Stimulated activated CD8-positive, alpha-beta memory T cell treated with anti-CD3 and anti-CD28 coated beads, Interleukin-2, amount 100 ng/mL, for 1 hour (primary cell): ENCODE measurements around the gene FCF1.

Experiments used
- DNase-seq, 2 donors: peaks; one replicate each; pipeline ENCODE4 v3.0.0-alpha.2; 2020; ENCODE audit warnings: low read depth in 2 of 2

FCF1 gene

GRCh38 chr14:74763803-74764531 is 51.0 kb downstream of the FCF1 start:
- no peak for DNase-seq

- DNase-seq: no peak
Measured at GRCh38 chr14:74765721-74766120, 52.8 kb downstream of the FCF1 start.

GRCh38 chr14:74771399-74771798 is 58.5 kb downstream of the FCF1 start:
- no peak for DNase-seq

DNA sequence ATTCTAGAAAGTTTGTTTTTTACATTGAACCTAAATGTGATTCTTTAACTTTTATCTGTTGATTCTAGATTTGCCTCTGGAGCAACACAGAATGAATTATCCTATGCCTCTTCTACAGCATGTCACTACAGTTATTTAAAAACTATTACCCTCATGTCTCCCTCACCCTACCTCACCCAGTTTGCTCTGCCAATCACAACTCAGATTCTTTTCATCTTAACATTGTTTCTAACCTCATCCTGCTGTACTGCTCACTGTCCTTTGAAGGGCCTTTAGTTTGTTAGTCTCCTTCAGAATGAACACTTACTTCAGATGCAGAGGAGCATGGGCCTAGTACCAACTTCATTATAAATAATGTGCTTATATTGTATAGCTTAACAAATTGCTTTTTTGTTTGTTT is 71.7 kb downstream of the FCF1 start:
- DNase-seq: no peak

DNA sequence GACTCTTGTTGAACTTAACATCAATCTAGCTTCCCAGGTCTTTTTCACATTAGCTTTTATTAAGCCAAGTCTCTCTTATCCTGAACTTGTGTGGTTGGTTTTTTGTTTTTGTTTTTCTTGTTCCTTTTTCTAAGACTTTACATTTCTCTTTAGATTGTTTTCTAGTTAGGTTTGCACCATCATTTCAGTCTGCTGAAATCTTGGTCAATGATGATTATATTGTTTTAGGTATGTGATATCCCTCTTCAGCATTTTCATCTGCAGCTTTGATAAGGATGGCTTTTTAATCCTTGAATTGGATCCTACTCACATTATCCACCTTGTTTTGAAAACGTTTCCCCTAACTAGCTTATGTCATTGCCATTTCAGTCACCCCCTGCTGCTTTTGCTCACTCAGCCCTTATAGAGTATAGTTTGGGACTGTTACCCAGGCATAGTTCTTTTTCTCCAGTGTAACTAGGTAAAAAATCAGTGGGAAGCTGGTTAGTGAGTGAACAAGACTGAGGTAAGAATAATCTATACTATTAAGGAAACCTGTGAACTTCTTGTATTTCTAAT is 72.2 kb downstream of the FCF1 start:
- no peak for DNase-seq

GRCh38 chr14:74786796-74787315 is 73.9 kb downstream of the FCF1 start:
- no peak for DNase-seq
